Measurements from ENCODE around the gene CA9.
A peak's percentile ranks its signal among the peaks of the same experiment; 100 is the strongest.

The CA9 gene

DNA sequence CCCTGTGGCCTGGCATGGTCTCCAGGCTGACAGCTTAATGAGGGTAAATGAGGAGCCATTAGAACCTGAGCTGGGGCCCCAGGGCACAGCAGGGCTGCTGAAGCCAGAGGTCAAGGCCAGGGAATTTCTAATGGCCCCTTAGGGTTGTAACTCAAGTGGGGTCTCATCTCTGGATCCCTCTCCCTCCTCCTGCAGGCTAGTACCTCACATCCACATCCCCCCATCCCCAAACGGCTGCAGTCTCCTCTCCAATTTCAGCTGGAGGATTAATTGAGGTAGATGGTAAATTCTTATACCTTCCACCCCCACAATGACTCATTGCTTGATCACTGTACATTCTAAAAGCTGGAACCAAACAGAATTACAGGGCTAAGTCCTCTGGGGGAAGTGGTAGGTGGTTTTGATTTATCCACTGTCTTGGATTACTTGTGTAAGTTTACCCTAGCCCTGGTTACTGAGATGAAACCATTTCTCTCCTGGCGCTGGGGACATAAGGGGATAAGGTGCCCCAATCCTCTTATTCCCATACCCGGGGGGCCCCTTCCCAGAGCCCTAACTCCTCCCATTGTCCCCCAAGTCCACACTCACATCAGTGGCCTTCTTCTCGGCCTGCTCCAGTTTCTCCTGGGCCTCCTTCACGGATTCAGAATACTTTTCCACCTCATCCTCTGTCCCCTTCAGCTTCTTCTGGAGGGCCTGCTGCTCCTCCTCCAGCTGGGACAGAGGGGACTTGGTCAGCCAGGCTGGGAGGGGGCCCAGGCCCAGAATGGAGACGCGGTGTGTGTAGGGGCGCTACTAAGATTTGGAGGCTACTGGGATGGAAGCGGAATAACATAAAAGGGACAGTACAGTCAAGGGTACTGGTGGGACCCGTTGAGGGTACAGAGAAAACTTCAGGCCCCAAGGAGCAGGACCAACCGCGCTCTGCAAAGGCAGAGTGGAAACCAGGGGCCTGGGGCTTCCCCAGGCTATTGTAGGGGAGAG is 15.1 kb downstream of the CA9 start:
- H3K79me2 ChIP-seq (ENCODE audit: low read length): no peaks in the 10 kb centered on the region
- peaks cover 8% of the 10 kb centered on the region; the same call in 1 of the 2 replicates for H3K4me1 ChIP-seq (ENCODE audit: low read length)
- no peak overlapping the region for H3K4me3 ChIP-seq (ENCODE audit: low read length)
- no peak overlapping the region for H3K9ac ChIP-seq (ENCODE audit: low read length)
- H3K9me3 ChIP-seq (ENCODE audit: insufficient read depth, low read length): no peaks in the 10 kb centered on the region
- H3K27me3 ChIP-seq (ENCODE audit: low read depth, low read length): no peaks in the 10 kb centered on the region
- no peak overlapping the region for H3K27ac ChIP-seq (ENCODE audit: low read length)
- no peaks in the 10 kb centered on the region for H3K36me3 ChIP-seq (replicated peaks; ENCODE audit: low read depth, low read length)
- H2AFZ ChIP-seq (ENCODE audit: low read depth, low read length): no peak overlapping the region
- H3K4me2 ChIP-seq (ENCODE audit: low read length): no peak overlapping the region
- TF ChIP-seq EZH2phosphoT487 (IDR thresholded peaks at IDR 0.05; ENCODE audit: low read depth): no peak
- TF ChIP-seq, protein P1, sequence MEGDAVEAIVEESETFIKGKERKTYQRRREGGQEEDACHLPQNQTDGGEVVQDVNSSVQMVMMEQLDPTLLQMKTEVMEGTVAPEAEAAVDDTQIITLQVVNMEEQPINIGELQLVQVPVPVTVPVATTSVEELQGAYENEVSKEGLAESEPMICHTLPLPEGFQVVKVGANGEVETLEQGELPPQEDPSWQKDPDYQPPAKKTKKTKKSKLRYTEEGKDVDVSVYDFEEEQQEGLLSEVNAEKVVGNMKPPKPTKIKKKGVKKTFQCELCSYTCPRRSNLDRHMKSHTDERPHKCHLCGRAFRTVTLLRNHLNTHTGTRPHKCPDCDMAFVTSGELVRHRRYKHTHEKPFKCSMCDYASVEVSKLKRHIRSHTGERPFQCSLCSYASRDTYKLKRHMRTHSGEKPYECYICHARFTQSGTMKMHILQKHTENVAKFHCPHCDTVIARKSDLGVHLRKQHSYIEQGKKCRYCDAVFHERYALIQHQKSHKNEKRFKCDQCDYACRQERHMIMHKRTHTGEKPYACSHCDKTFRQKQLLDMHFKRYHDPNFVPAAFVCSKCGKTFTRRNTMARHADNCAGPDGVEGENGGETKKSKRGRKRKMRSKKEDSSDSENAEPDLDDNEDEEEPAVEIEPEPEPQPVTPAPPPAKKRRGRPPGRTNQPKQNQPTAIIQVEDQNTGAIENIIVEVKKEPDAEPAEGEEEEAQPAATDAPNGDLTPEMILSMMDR (IDR thresholded peaks at IDR 0.05; ENCODE audit: low read depth, low read length): no peak
- H4K20me1 ChIP-seq (ENCODE audit: insufficient read depth, low read length): no peaks in the 10 kb centered on the region

DNA sequence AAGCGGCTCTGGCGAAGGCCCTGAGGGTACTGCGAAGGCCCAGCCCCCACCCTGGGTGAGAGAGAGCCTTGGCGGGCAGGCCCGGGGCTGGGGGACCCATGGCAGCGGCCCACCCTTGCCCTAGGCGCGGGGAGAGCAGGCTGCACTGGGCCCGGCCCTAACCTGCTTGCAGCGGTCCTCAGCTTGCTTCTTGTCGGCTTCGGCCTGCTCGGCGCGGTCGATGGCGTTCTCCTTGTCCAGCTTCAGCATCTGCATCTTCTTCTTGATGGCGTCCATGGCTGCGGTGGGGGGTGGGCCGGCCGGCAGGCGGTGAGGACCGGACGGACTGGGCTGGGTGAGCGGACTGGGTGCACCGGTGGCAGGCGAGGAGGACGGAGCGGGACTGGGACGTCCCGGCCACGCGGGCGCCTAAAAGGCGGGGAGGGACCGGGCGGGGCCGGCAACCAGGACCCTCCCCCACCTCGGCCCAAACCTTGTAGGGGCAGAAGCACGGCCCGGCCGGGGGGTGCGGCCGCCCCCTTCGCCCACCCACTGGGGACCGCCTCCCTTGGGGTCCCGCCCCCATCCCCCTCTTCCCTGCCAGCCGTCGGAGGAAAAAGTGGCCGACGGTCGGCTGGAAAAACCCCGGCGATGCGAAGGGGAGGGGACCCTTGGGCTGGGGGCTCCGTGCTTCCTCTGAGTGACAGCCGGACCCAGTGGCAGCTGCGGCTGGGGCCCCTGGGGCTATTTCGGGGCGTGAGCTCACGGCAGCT is 16.0 kb downstream of the CA9 start, which contains the start of gene TPM2:
TSS of gene TPM2 (minus strand) at position 384 of the 752 bp plus-strand sequence. CDS start at position 276, 108 bp downstream.
- H3K27ac ChIP-seq (ENCODE audit: low read length): no peak within 1 kb of the TSS
- H3K27me3 ChIP-seq (ENCODE audit: low read depth, low read length): no peaks in the 10 kb centered on the region
- TF ChIP-seq, protein P1 (IDR thresholded peaks at IDR 0.05; ENCODE audit: low read depth, low read length): no peak
- no peak for TF ChIP-seq EZH2phosphoT487 (IDR thresholded peaks at IDR 0.05; ENCODE audit: low read depth)
- H3K4me1 ChIP-seq (ENCODE audit: low read length): peaks cover 8% of the 10 kb centered on the region; the same call in 1 of the 2 replicates
- H3K4me3 ChIP-seq (ENCODE audit: low read length): peak within 1 kb of the TSS; percentile 83
- H3K79me2 ChIP-seq (ENCODE audit: low read length): no peaks in the 10 kb centered on the region
- H4K20me1 ChIP-seq (ENCODE audit: insufficient read depth, low read length): no peaks in the 10 kb centered on the region
- H3K4me2 ChIP-seq (ENCODE audit: low read length): peak within 1 kb of the TSS; percentile 68
- peak within 1 kb of the TSS; percentile 82 for H3K9ac ChIP-seq (ENCODE audit: low read length)
- H3K9me3 ChIP-seq (ENCODE audit: insufficient read depth, low read length): no peaks in the 10 kb centered on the region
- H2AFZ ChIP-seq (ENCODE audit: low read depth, low read length): peak within 1 kb of the TSS; percentile 82
- H3K36me3 ChIP-seq (replicated peaks; ENCODE audit: low read depth, low read length): no peaks in the 10 kb centered on the region

DNA sequence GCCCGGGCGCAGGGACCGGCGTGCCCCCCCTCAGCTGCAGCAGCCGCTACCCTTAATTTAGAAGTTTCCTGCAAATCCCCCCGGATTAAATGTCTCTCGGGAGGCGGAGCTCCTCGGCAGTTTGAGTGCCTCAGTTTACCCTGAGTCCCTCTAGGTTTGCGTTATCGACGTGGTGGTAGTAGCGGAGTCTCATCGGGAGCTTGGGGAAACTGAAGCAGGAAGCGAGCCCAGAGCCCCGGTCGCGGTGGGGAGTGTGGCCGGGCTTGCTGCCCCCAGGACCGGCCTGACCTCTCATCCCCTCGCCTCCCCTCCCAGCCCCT is 16.5 kb downstream of the CA9 start:
- Histone ChIP-seq H3K79me2 (ENCODE audit: low read length) (no peaks in the 10 kb centered on the region), H3K27ac (ENCODE audit: low read length) (no peak overlapping the region), H3K9ac (ENCODE audit: low read length) (peak overlapping the region; percentile 82), H3K4me3 (ENCODE audit: low read length) (peak overlapping the region; percentile 83), H3K4me1 (ENCODE audit: low read length) (peaks cover 8% of the 10 kb centered on the region; the same call in 1 of the 2 replicates), H2AFZ (ENCODE audit: low read depth, low read length) (peak overlapping the region; percentile 22; the same call in 1 of the 2 replicates), H3K9me3 (ENCODE audit: insufficient read depth, low read length) (no peaks in the 10 kb centered on the region), H4K20me1 (ENCODE audit: insufficient read depth, low read length) (no peaks in the 10 kb centered on the region), H3K4me2 (ENCODE audit: low read length) (peak overlapping the region; percentile 68), H3K36me3 (replicated peaks; ENCODE audit: low read depth, low read length) (no peaks in the 10 kb centered on the region), H3K27me3 (ENCODE audit: low read depth, low read length) (no peaks in the 10 kb centered on the region)
- TF ChIP-seq, protein P1 (IDR thresholded peaks at IDR 0.05; ENCODE audit: low read depth, low read length): no peak
- no peak for TF ChIP-seq EZH2phosphoT487 (IDR thresholded peaks at IDR 0.05; ENCODE audit: low read depth)

Measured in OCI-LY3 (cell line).